Measurements from ENCODE around the gene WASF2.
A peak's percentile ranks its signal among the peaks of the same experiment; 100 is the strongest.

WASF2 gene

DNA sequence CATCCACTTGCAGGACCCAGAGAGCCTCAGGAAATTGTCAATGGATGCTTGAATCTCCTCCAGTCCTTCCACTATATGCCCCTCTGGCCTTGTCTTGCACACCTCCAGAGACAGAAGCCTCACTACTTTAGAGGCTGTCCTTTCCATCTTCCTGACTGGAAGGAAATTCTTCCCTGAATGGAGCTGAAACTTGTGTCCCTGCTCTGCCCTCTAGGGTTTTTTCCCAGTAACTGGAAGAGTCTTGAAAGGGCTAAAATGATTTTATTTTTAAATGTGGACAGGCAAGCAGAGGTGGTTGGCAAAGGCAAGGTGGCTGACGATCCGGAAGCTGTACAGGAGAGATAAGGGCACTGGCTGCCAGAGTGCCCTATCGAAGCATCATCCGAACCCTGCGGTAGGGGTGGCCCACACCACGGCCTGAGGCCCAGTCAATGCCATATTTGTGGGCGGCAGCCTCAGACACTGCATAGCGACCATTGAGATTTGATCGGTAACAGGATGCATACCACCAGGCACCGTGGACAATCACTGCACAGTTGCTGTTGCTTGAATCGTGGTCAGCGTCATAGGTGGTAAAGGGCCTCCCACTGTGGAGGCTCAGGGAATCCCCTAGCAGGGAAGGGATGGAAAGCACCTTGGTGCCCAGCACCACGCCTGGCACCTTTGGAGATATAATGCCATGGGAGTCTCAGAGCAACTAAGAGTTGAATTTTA is 120.9 kb downstream of the WASF2 start:
- DNase-seq, result no peak

DNA sequence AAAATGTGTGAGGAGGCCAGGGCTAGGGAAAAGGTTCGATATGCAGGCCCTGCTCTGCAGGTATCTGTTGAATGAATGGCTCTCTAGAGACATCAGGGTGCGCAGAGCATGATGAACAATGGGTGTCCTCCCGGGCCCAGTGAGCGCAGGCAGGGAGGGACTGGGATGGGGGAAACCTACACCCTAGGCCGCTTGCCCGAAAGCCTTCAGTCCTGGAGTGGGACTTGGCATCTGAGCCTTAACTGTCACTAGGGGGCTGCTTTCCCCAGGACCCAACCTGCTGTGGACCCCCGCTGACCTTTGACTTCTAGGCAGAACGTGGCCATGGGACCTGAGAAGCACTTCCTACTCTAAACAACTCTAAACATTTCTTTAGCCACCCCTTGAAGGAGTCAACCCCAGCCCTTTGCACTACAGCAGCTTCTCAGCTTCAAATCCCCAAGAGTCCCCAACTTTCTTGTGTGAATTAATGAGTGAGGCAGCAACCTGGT is 122.8 kb downstream of the WASF2 start:
- no peak for DNase-seq

DNA sequence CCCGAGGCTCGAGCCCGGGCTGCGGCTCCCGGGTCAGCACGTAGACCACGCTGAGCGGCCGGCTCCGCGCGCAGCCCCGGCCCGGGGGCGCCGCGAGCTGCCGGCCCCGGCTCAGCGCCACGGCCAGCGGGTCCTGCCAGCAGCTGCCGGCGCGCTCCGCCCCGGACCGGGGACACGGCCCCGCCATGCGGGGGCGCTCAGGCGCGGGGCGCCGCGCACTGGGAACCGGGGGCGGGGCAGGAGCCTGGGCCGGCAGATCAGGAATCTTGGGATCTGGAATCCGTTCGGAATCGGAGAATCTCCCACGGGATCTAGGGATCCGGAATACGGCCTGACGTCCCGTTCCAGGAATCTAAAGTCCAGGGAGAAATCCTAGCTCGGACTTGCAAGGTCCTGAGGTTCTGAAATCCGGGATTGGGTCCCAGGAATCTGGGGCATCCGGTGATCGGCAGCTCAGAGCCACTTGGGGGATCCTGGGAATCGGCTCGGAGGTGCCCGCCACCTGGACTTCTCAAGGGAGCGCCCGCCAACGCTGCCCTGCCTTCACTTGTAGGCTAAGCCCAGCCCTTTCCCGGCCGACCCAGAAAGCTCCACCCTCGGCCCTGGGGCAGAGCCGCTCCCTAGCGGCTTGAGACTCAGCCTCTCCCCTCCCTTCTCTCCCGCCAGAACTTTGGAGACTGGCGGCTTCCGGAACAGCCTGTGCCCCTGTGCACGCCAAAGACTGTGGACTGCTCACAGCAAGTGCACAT is 123.4 kb downstream of the WASF2 start, which contains the start of gene MAP3K6:
TSS of gene MAP3K6 (minus strand) at position 551 of the 749 bp plus-strand sequence. CDS start at position 187, 364 bp downstream.
- DNase-seq, result peak in 1 of 2 donors; percentile 18

DNA sequence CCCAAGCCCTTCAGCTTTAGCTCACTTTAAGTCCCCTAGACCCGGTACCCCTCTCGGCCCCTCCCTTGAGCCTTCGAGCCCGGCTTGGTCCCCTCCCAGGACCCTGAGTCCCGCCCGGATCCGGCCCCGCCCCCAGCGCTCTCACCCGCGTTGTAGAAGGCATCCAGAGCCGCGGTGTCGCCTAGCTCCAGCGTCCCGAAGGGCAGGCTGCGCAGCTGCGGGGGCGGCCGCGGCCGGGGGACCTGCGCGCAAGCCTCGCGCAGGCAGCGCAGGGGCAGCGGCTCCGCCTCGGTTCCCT is 123.9 kb downstream of the WASF2 start:
- DNase-seq, result peak; percentile 61 to 71

DNA sequence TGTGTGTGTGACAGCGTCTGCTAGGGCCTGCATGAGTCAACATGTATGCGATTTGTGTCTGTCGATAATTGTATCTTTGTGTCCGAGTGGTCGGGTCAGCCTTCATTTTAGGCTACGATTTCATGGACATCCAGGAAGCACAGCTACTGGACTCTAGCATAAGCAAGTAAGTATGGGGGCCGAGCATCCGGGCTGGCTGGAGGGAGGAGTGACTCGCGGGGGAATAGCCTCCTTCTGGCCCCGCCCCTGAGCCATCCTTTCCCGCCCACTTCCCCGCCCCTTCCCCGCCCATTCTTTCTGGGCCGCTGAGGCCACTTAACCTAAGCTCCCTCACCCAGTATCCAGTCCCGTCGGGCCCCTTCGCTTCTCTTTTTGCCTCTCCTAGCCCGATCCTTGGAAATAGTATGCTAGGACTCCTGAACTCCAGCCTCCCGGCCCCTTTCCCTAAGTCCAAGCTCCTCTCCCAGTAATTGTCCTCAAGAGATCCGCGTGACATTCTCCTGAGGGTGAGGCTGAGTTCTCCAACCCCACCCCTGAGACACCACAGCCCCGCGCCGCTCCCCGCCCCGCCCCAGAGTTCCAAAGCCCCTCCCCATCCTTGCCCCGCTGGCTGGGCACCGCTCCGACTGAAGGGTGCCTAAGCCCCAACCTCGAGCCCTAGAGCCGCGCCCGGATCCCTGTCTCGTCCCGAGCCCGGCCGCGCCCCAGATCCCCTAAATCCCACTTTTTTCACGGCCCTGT is 124.4 kb downstream of the WASF2 start:
- DNase-seq, result peak; percentile 80 to 85

DNA sequence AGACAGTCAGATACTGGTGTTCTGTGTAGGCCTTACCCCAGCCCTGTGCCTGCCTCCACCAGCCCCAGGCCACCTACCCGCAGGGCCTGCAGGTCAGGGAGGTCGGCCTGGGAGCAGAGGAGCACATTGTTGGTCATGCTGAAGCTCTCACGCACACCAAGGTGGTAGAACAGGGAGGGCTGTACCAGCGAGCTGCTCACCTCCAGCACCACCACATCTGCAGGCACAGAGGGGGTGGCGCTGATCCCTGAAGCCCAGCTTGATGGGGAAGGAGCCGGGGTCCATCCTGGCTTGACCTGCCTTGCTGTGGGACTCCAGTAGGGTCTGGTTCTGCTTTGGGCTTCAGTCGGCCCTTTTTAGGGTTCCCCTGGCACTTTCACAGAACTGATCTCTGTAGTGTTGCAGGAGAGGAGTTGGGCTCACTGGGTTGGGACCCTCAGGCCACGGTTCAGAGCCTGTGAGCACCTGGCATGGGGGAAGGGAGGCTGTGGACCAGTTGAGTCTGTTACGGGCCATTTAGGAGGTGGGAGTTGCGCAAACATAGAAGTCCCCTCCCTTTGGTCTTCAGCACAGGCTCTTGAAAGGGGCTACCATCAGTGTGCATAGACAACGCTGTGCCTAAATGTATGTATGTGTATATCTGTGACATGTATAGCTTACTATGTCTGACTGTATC is 125.1 kb downstream of the WASF2 start:
- no peak for DNase-seq

DNA sequence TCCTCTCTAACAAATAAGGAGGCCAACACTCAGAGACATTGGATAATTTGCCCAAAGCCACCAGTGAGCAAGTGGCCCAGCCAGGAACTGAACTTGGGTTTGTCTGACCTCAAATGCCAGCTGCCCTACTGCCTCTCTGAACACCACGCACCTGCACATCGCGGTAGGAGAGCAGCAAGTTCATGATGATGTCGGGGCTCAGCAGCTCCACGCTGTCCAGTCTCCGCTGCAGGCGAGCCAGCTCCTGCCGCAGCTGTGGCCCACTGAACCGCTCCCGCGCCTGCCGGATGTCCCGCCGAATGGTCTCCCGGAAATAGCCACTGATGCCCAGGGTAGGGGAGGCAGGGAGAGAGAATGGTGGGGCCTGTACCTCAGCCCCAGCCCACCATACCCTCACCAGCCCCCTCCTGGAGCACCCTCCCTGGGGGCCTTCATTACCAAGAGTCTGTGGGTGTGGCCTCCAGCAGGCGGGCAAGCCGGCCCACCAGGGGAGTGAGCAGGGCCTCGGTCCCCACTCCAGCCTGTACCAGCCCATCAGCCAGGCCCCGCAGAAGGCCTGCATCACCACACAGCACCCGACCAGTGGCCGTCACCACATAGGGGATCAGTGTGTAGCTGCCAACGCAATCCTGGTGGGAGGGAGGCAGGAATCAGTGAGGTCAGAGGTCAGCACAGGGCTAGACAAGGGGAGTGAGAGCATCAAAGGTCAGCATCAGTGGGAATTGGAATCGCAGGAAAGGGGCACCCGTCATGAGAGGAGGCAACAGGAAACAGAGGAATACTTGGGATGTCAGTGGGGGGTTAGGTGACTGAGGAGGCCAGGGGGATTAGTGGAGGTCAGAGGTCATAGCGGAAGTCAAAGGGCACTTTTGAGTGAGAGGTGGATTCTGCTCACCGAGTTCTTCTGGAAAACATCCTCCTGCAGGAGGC is 125.9 kb downstream of the WASF2 start:
- no peak for DNase-seq

DNA sequence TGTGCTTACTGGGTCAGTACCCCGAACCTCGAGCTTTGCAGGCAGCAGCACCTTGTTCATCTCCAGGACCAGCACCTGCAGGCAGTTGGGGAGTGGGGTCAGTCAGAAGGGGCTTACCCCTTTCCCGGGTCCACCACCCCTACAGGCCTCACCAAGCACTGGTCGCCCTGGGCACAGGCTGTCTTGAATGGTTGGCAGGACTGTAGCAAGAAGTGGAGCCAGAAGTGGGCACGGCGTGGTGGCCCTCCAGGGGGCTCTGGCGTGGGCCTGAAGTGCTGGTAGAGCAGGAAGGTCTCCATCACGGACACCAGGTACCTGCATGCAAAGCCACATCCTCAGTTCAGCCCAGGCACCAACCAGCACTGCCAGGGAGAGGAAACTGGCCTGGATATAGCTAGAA is 128.4 kb downstream of the WASF2 start:
- DNase-seq, result no peak

DNA sequence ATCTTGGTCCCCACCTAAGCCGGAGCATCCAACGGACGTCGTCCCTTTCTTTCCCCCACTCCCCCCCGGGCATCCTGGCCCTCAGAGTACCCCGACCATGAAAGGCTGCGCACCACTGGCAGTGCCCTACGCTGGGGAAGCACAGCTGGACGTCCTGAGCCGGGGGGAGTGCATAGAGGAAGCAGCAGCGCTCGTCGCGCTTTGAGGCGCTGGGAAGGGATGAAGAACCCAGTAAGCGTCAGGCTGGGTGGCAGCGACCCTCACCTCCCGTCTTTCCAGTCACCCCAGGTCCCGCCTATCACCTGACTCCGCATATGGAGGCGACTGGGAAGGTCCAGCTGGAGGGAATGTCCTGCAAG is 128.9 kb downstream of the WASF2 start:
- no peak for DNase-seq

DNA sequence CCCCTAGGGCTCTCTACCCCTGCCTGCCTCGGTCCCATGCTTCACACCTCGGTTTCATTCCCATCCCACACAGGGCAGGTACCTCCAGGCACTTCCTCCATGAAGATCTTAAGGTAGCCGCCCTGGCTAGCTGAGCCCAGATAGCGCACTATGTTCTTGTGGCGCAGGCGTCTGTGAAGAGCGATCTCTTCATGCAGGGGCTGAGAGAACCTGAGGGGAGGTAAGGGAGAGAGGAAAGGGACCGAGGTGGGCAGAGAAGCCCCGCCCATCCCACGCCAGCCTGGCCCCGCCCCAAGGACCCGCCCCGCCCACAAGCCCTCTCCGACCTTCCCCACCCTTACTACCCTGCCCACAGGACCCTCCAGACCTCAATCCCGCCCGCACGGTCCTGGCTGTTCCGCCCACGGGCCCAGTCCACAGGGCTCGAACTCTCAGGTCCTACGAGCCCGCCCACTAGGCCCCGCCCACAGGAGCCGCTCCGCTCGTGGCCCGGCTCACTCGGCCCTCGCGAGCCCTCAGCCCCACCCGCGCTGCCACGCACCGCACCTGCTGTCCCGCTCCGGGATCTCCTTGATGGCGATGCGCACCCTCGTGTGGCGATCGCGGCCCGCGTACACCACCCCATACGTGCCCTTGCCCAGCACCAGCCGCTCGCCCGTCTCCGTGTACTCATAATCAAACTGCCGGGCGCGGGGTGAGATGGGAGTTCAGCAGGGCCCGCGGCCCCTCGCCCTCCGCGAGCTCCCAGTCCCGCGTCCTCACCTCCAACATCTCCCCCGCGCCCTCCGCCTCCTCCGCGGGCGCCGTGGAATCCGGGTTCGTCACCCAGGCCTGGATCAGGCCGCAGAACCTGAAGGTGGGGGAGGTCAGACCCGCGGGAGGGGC is 129.6 kb downstream of the WASF2 start:
- peak; percentile 35 to 66 for DNase-seq

DNA sequence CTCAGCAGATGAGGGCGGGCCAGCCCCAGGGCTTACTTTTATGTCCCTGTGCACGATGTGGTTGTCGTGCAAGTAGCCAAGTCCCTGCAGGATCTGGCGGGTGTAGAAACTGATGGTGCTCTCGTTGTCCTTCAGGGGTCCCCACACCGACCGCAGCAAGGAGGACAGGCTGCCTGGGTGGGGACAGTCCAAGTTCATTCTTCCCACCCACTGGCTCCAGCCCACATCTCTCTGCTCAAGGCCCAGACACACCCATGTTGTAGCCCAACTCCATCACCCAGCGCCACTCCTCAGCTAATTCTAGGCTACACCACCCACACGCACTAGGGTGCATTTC is 130.2 kb downstream of the WASF2 start:
- DNase-seq, result no peak

DNA sequence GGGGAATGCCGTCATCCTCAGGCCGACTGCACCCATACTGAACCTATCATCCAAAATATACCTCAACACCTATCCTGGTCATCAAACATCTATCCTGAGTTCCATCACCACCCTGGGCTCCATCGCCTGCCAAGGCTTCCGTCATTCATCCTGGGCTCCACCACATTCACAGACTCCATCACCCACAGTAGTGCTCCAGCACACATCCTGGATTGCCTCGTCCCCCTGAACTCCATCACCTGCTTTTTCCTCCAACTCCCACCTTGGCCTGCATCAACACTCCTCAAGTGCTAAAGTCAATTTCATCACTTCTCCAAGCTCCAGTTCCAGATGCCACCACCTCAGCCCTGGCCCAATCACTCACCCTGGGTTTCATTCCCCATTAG is 131.0 kb downstream of the WASF2 start:
- DNase-seq, result no peak

DNA sequence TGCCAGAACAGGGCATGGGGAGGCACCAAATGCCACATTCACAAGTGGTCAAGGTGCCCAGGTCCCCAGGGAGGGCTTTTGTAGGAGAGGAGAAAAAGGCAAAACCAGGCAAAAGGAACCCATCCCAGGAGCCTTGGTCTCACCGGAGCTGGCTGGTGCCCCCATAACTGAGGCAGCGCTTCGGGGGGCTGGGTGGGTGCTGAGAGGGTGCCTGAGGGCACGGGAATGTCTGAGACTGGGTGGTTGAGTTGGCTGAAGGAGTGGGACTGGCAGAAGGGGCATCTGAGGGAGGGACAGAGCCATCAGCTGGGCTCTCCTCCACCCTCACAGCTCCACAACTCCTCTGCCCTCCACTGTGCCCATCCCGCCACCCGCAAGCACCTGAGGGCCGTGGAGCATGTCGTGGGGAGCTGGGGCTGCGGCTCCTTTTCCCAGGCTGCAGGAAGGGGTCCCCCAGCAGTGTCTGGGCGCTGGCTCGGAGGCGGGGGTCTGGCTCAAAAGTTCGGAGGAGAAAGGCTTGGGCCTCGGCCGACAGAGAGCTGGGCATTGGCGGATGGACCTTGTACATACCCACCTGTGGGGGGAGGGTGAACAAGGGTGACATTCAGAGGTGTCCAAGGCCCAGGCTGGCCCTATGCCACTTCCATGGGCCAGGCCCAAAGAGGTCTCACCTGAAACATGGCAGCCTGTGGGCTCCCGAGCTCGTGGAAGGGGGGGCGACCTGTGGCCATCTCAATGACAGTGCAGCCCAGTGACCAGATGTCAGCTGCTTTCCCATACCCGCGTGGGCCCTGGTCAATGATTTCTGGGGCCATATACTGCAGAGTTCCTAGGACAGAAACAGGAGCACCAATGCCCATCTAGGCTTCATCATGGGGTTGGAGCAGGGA is 131.7 kb downstream of the WASF2 start:
- no peak for DNase-seq

DNA sequence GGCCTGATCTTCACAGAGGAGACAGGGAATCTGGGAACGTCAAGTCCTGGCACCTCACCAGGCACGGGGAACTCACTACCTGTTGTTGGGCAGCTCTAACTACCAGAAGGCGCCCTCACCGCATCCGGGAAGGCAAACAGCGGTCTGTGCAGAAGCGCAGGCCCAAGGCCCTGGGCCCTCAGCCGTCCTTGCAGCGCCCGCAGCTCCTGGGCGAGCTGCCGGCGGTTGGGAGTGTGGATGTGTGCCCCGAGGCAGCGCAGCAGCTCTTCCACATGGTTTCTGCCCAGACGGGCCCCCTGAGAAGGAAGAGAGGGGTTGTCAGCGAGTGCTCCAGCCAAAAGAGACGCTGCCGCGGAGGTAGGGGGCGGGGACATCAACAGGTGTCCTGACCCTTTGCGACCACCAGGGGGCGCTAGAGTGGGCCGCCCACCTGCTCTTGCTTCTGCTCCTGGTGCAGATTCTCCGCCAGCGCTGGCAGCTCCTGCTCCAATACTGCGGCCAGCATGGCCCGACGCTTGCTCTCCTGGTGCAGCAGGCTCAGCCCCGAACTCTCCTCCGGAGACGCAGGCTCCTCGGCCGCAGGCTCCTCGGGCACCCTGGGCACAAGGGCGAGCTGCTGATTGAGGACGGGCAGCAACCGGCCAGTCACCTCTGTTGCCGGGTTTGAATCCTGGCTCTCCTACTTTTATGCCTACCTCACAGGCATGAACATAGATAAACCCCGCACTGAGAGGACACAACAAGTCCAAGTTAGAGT is 132.5 kb downstream of the WASF2 start:
- DNase-seq, result peak; percentile 85 to 86

DNA sequence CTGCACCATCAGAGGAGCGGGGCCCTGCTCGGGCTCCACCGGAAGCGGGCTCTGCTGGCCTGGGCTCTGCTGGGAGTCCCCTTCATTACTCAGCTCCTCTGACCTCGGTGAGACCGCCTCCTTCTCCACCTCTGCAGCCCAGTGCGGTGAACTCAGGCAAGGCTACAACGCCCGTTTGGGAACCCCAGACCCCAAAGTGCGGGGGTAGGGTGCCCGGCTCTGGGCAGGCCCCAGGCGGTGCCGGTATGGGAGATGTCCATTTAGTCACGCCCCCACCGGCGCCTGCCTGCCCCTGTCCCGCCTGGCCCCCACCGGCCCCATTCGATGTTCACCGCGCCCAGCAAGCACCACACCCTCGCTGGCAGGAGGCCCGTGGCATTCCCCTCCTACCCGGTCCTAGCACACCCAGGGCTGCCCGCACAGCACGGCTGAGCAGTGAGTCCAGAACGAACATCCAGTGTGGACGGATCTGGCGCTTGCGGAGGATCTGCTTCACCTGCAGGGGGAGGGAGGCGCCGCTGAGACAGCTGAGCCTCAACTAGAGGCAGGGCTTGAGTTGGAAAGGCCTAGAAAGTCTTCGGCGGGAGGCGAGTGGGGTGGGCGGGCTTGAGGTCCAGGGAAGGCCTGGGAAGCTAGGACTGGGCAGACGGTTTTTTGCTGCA is 133.2 kb downstream of the WASF2 start:
- DNase-seq, result peak; percentile 34 to 57

DNA sequence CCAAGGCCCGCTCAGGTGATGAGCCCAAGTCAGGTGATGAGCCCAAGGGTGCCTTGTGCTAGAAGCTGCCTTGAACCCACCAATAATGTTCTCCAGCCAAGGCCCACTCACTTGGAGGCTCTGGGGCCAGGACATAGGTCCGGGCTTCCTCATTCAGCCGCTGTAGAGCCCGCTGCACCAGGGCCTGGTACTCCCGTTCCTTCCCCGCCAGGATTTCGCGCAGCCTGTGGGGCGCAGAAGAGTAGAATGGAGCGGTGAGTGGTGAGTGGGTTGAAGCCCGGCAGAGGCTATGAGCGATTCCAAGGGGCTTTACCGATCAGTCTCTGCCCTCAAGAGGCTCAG is 133.7 kb downstream of the WASF2 start:
- DNase-seq, result no peak

DNA sequence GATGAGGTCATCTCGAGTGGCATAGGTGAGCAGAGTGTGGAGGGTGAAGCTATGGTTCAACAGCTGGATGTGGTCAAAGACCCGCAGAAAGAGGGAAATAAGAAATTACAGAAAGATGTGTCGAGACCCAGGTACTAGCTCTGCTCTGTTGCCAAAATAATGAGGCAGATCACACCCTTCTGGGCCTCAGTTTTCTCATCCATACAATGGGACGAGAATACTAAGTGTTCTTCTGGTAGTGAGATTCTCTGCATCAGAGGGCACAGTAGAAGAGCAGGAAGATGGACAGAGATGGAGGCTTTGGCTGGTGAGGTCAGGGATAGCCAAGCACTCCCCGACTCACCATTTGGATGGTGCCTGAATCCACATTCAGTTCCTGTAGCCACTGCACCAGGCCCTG is 134.3 kb downstream of the WASF2 start:
- no peak for DNase-seq
